HEK293T (cell line): ENCODE results near the gene MRPL9.

Experiments used
- ARNT ChIP-seq: fragments of 450-650 bp; IDR thresholded peaks from 2 replicates; pipeline ENCODE4 v1.6.1; 2017; ENCODE audit warnings: mild to moderate bottlenecking
- BHLHE40 ChIP-seq: fragments of 450-650 bp; IDR thresholded peaks from 2 replicates; pipeline ENCODE4 v1.6.1; 2016; ENCODE audit warnings: mild to moderate bottlenecking, moderate library complexity, borderline replicate concordance
- CTBP1 ChIP-seq: fragments of 450-650 bp; IDR thresholded peaks from 2 replicates; pipeline ENCODE4 v1.6.1; 2016; ENCODE audit warnings: borderline replicate concordance
- ELF4 ChIP-seq: fragments of 450-650 bp; IDR thresholded peaks from 2 replicates; pipeline ENCODE4 v1.6.1; 2017; ENCODE audit warnings: antibody characterized with exemption
- FOXA1 ChIP-seq: fragments of 450-650 bp; IDR thresholded peaks from 2 replicates; pipeline ENCODE4 v1.6.1; 2016; ENCODE audit warnings: mild to moderate bottlenecking
- FOXK2 ChIP-seq: fragments of 450-650 bp; IDR thresholded peaks from 2 replicates; pipeline ENCODE4 v1.6.1; 2016; ENCODE audit warnings: mild to moderate bottlenecking
- FOXM1 ChIP-seq: fragments of 450-650 bp; IDR thresholded peaks from 2 replicates; pipeline ENCODE4 v1.6.1; 2017; ENCODE audit warnings: mild to moderate bottlenecking, borderline replicate concordance
- L3MBTL2 ChIP-seq: fragments of 450-650 bp; conservative IDR thresholded peaks from 2 replicates; pipeline ENCODE4 v1.6.1; 2016; ENCODE audit warnings: mild to moderate bottlenecking
- NFRKB ChIP-seq: fragments of 450-650 bp; IDR thresholded peaks from 2 replicates; pipeline ENCODE4 v1.6.1; 2016; ENCODE audit warnings: mild to moderate bottlenecking, moderate library complexity
- PKNOX1 ChIP-seq: fragments of 450-650 bp; IDR thresholded peaks from 2 replicates; pipeline ENCODE4 v1.6.1; 2016
- TARDBP ChIP-seq: fragments of 450-650 bp; IDR thresholded peaks from 2 replicates; pipeline ENCODE4 v1.6.1; 2016
- ZNF384 ChIP-seq: fragments of 450-650 bp; IDR thresholded peaks from 2 replicates; pipeline ENCODE4 v1.6.1; 2016

GRCh38 chr1:151790940-151791651, 27.8 kb upstream of the MRPL9 start:
- no peak for TF ChIP-seq L3MBTL2
- no peak for TF ChIP-seq FOXA1
- no peak for TF ChIP-seq FOXK2
- TF ChIP-seq ELF4 = no peak
- TF ChIP-seq ARNT = no peak
- TF ChIP-seq ZNF384 = no peak
- no peak for TF ChIP-seq PKNOX1
- no peak for TF ChIP-seq CTBP1
- TF ChIP-seq NFRKB = no peak
- no peak for TF ChIP-seq TARDBP
- TF ChIP-seq FOXM1 = no peak
- TF ChIP-seq BHLHE40 = no peak
